ENCODE data around the gene ZDHHC11B.
"Not testable (repeated sequence)": the region's sequence is repeated elsewhere in the genome, so short reads cannot be mapped to it uniquely, and the experiment has no call there.

Gene ZDHHC11B

GRCh38 chr5:684751-685216, 99.7 kb downstream of the ZDHHC11B start:
- DNase-seq (ENCODE audit: low read depth), result no peak

GRCh38 chr5:683551-684481, 100.7 kb downstream of the ZDHHC11B start:
- no peak for DNase-seq (ENCODE audit: low read depth)

GRCh38 chr5:682651-683358, 101.7 kb downstream of the ZDHHC11B start:
- not testable (repeated sequence) for DNase-seq (ENCODE audit: low read depth)

- DNase-seq (ENCODE audit: low read depth), result not testable (repeated sequence)
Observed at GRCh38 chr5:682216-682615, 102.3 kb downstream of the ZDHHC11B start.

- not testable (repeated sequence) for DNase-seq (ENCODE audit: low read depth)
Observed at GRCh38 chr5:681317-682191, 103.0 kb downstream of the ZDHHC11B start.

DNA sequence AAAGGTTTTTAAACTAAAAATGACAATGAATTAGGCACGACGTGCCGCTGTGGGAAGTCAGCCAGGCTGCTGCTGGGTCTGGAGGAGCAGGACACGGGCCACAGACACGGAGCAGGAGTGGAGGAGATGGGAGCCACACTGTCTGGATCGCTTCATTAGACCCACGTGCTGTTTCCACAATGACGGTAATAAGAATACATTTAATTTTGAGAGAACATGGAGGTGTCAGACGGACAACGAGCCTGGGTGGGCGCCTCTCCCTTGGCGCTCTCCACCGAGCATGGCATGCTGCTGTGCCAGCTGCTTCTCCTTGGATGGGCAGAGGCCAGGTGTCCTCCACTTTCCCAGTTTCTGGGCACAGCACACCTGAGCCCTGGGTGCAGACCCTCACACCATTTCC, 103.7 kb downstream of the ZDHHC11B start:
- DNase-seq (ENCODE audit: low read depth), result not testable (repeated sequence)

- DNase-seq (ENCODE audit: low read depth), result not testable (repeated sequence)
Observed at GRCh38 chr5:680118-680795, 104.3 kb downstream of the ZDHHC11B start.

GRCh38 chr5:679166-679895, 105.2 kb downstream of the ZDHHC11B start:
- not testable (repeated sequence) for DNase-seq (ENCODE audit: low read depth)

GRCh38 chr5:678521-678920, 106.0 kb downstream of the ZDHHC11B start:
- DNase-seq (ENCODE audit: low read depth), result not testable (repeated sequence)

GRCh38 chr5:677131-678101, 107.1 kb downstream of the ZDHHC11B start:
- no peak for DNase-seq (ENCODE audit: low read depth)

GRCh38 chr5:676699-677076, 107.8 kb downstream of the ZDHHC11B start:
- DNase-seq (ENCODE audit: low read depth), result no peak

DNA sequence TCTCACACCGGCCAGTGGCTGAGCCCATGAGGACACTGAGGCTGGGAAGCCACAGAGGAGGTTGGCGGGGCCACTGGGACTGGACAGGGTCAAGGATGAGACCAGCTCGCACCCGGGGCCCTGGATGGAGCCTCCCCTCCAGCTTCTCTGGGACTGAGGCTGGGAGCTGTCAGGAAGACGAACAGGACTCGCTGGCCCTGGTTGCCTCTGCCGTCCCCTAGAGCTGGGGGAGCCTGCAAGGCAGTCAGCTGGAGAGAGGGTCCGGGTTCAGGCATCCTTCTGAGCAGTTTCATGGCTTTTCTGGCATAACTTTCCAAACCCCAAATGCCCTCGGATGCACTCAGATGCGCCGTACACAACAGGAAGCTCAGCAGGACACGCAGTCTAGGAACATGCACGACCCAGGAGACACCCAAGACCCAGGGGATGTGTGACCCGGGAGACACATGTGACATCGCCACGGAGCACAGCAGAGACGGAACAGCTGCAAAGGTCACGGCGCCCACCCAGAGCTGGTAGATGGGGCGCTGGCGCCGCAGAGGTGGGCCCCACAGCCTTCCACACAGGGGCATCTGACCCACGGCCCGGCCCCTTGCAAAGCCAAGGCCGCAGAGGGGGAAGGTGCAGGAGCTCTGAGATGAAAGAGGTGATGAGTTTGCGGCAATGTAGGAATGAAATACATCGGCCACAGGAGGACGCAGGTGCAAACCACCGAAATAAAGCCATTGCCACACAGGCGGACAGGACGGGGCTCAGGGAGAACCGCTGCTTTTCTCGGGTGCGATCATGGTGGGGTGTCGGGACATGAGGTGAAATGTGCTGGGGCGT, 108.4 kb downstream of the ZDHHC11B start:
- no peak for DNase-seq (ENCODE audit: low read depth)

- no peak for DNase-seq (ENCODE audit: low read depth)
Observed at GRCh38 chr5:675111-675870, 109.2 kb downstream of the ZDHHC11B start.

DNA sequence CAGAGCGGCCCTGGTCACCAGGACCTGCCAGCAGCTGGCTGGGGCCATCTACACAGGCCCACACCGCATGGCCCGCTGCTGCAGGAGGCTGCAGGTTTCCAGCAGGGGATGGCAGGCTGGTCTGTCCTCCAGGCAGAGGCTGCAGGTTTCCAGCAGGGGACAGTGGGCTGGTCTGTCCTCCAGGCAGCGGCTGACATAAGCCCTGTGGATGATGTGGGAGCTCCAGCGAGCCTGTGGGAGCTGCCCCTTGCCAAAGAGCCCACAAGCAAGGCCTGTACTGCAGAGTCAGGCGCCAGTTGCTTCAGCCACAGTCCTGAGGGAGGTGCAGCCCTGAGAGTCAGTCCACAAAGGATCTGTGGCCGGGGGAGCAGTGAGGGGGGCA, 109.9 kb downstream of the ZDHHC11B start:
- DNase-seq (ENCODE audit: low read depth), result no peak

DNA sequence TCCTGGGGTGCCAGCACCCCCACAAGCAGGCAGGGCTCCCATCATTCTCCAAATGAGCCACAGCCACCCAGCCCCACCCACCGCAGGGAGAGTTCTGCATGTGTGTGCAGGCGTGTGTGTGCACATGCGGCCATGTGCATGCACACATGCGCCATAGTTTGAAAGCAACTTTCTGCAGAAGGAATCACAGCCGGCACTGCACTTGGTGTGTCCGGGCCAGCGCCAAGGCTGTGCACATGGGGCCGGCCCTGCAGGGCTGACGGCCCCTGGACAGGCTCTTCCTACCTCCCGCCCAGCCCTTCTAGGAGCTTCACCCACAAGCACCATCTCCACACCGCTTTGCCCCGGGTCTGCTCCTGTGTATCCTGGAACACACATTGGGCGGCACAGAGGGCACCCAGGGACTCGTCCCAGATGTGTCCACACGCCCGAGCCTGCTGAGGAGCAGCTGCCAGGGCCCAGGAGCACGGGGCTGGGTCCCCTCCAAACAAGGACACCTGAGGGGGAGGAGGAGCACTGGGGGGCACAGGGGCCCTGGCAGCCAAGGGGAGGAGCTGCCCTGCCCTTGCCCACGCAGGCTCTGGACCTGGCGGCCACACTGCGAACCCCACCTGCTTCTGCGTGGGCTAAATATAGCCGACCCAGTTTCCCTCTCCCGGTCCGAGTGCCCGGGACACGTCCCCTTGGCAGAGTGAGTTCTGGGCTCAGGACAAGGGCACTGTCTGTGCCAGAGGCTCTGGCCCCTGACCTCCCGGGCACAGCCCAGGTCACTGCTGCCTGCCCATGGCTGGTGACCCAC, 110.5 kb downstream of the ZDHHC11B start:
- DNase-seq (ENCODE audit: low read depth), result no peak

DNA sequence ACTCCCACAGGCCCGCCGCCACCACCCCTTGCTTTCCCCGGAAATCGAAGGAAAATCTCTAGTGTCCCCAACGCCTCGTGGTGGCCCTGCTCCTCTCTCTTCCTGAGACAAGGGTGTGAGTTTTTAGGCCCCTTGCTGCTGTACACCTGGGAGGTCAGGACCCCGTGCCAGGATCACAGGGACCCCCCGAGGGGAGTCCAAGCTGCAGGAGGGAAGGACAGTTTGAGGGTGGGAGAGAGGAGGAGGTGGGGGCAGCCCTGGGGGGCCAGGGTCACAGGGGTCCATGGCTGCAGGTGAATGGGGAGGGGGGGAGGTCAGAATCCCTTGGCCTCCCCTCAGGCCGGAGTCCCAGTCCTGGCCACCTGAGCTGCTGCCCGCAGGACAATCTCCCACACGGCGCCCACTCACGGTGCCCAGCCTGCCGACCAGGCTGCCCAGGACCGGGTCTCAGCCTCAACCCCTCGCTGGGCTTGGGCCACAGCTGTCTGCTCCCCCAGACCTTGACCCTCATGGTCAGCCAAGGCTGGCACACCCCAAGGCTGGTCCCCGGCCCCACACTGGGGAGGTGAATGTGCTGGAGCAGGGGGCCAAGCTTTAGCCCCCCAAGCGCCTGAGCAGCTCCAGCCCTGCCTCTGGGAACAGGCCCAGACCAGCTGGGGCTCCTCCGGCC, 111.2 kb downstream of the ZDHHC11B start:
- no peak for DNase-seq (ENCODE audit: low read depth)
